HepG2 (cell line): Measurements from ENCODE around the gene BARHL2. TPM values are rescaled to one million over a fixed set of nuclear protein-coding genes. Genes with fewer than 3 reads are reported as not detected.

ENCODE experiments used
- ATAC-seq: fragments of 200-7000 bp; cut with Tn5 transposase; 3 replicates; pipeline ENCODE4 v1.9.1; 2020; ENCODE audit warnings: mild to moderate bottlenecking, moderate library complexity
- BruUV-seq: library from RNA; stranded (reverse); fragments of 400-500 nt; replicated peaks from 2 replicates; lab custom pipeline; 2021; lab: Mats Ljungman, UMichigan
- CTCF ChIA-PET: fragments of 300-600 bp; formaldehyde crosslinking; extraction: SDS; loops from one replicate; lab custom pipeline; 2021; ENCODE audit warnings: low total read pairs, inconsistent platforms, low intra/inter-chr PET ratio; lab: Yijun Ruan, JAX
- POLR2A ChIA-PET: fragments of 350-600 bp; sonication (Branson Sonifier 250); formaldehyde crosslinking; loops from one replicate; lab custom pipeline; 2020; ENCODE audit warnings: antibody characterized with exemption, inconsistent platforms; lab: Yijun Ruan, JAX
- DNase-seq: peaks from one replicate; pipeline ENCODE4 v3.0.0-alpha.2; 2015; ENCODE audit warnings: low spot score
- FAIRE-seq: peaks from 3 replicates; lab custom pipeline; 2011; peaks lifted over from hg19 to GRCh38; lab: Jason Lieb, UNC
- H2AFZ ChIP-seq: one replicate; pipeline ENCODE4 v1.6.1; 2011; ENCODE audit warnings: low read length, inconsistent platforms
- H3K27ac ChIP-seq: fragments of 300-600 bp; 3 replicates; pipeline ENCODE4 v1.8.0; 2011; ENCODE audit warnings: mixed run types, mild to moderate bottlenecking, mixed read lengths, low read length, inconsistent platforms; ENCODE audit not compliant: insufficient read depth; ENCODE audit errors: extremely low read length
- H3K27me3 ChIP-seq, 2 experiments: fragments of 200-600 bp in 1 of 2; 2 replicates in 1 of 2; 3 replicates in 1 of 2; pipeline versions ENCODE4 v1.6.0 to v1.8.0; 2011; ENCODE audit warnings: low read length in 2 of 2, mild to moderate bottlenecking in 2 of 2, moderate library complexity in 2 of 2, inconsistent platforms in 1 of 2; ENCODE audit not compliant: insufficient read depth in 2 of 2, control insufficient read depth in 1 of 2
- H3K36me3 ChIP-seq, 2 experiments: fragments of 200-600 bp in 1 of 2; replicated peaks in 1 of 2; 2 replicates in 1 of 2; 3 replicates in 1 of 2; pipeline versions ENCODE4 v1.5.1 to v1.8.0; 2011; ENCODE audit warnings: low read length in 2 of 2, inconsistent platforms in 1 of 2; ENCODE audit not compliant: insufficient read depth in 2 of 2, control insufficient read depth in 1 of 2
- H3K4me1 ChIP-seq: 2 replicates; pipeline ENCODE4 v1.5.1; 2012; ENCODE audit warnings: low read length, inconsistent platforms; ENCODE audit not compliant: insufficient read depth
- H3K4me2 ChIP-seq: 2 replicates; pipeline ENCODE4 v1.6.0; 2011; ENCODE audit warnings: low read depth, low read length, inconsistent platforms
- H3K4me3 ChIP-seq, 3 experiments: fragments of 200-600 bp in 1 of 3; sonication (generic), shearing (Covaris generic) in 1 of 3; replicated peaks in 1 of 3; 2 replicates each; pipeline ENCODE4 v1.5.1; 2011 to 2016; ENCODE audit warnings: low read length in 3 of 3, inconsistent platforms in 2 of 3, low read depth in 2 of 3, mild to moderate bottlenecking in 2 of 3, control low read depth in 1 of 3, mixed read lengths in 1 of 3; ENCODE audit not compliant: insufficient read depth in 1 of 3
- H3K79me2 ChIP-seq: one replicate; pipeline ENCODE4 v1.6.1; 2011; ENCODE audit warnings: low read length, inconsistent platforms; ENCODE audit not compliant: insufficient read depth
- H3K9ac ChIP-seq: 2 replicates; pipeline ENCODE4 v1.6.0; 2011; ENCODE audit warnings: mild to moderate bottlenecking, low read depth, low read length, inconsistent platforms; ENCODE audit not compliant: insufficient read depth
- H3K9me3 ChIP-seq: 2 replicates; pipeline ENCODE4 v1.5.1; 2012; ENCODE audit warnings: mild to moderate bottlenecking, low read length
- H4K20me1 ChIP-seq: 2 replicates; pipeline ENCODE4 v1.6.0; 2011; ENCODE audit warnings: inconsistent platforms, mild to moderate bottlenecking, low read length, moderate library complexity; ENCODE audit not compliant: insufficient read depth
- ARNT2 ChIP-seq: sonication (generic); formaldehyde crosslinking; IDR thresholded peaks from 2 replicates; pipeline ENCODE4 v1.8.0; 2022; ENCODE audit warnings: mild to moderate bottlenecking, low read depth, missing genetic modification reagents, moderate library complexity
- ATRX ChIP-seq: sonication (generic); formaldehyde crosslinking; IDR thresholded peaks from 2 replicates; pipeline ENCODE4 v1.4.0; 2020; ENCODE audit warnings: missing genetic modification reagents, borderline replicate concordance
- EED ChIP-seq: sonication (generic); formaldehyde crosslinking; IDR thresholded peaks from 2 replicates; pipeline ENCODE4 v1.5.0; 2020; ENCODE audit warnings: mild to moderate bottlenecking, missing genetic modification reagents
- KAT8 ChIP-seq: IDR thresholded peaks from 2 replicates; pipeline ENCODE4 v1.6.1; 2016; ENCODE audit warnings: missing genetic modification reagents, missing compliant biosample characterization
- RARG ChIP-seq: sonication (generic); formaldehyde crosslinking; IDR thresholded peaks from 2 replicates; pipeline ENCODE4 v1.4.0; 2020; ENCODE audit warnings: low read depth, mild to moderate bottlenecking, missing genetic modification reagents
- SETDB1 ChIP-seq: sonication (generic); formaldehyde crosslinking; IDR thresholded peaks from 2 replicates; pipeline ENCODE4 v1.5.1; 2020; ENCODE audit warnings: missing genetic modification reagents, mild to moderate bottlenecking, borderline replicate concordance
- SP5 ChIP-seq: IDR thresholded peaks from 2 replicates; pipeline ENCODE4 v1.6.1; 2016; ENCODE audit warnings: low read depth, borderline replicate concordance
- TARDBP ChIP-seq: sonication (generic); formaldehyde crosslinking; IDR thresholded peaks from 2 replicates; pipeline ENCODE4 v1.8.0; 2022; ENCODE audit warnings: mild to moderate bottlenecking, missing genetic modification reagents
- THAP11 ChIP-seq: IDR thresholded peaks from 2 replicates; pipeline ENCODE4 v1.6.1; 2016; ENCODE audit warnings: missing biosample characterization, missing genetic modification reagents
- U2AF1 ChIP-seq: fragments of 200-400 bp; formaldehyde crosslinking; optimal IDR thresholded peaks from 2 replicates; pipeline ENCODE3; 2017; ENCODE audit warnings: mild to moderate bottlenecking, low read depth, low read length
- XRCC5 ChIP-seq: fragments of 200-400 bp; formaldehyde crosslinking; optimal IDR thresholded peaks from 2 replicates; pipeline ENCODE3; 2017; ENCODE audit warnings: mild to moderate bottlenecking, low read length
- ZBTB7B ChIP-seq: sonication (generic); formaldehyde crosslinking; IDR thresholded peaks from 2 replicates; pipeline ENCODE4 v1.4.0; 2020; ENCODE audit warnings: missing genetic modification reagents
- ZKSCAN8 ChIP-seq: IDR thresholded peaks from 2 replicates; pipeline ENCODE4 v1.6.1; 2016; ENCODE audit warnings: borderline replicate concordance, missing genetic modification reagents, missing compliant biosample characterization
- ZNF10 ChIP-seq: sonication (generic); formaldehyde crosslinking; IDR thresholded peaks from 2 replicates; pipeline ENCODE4 v1.4.0; 2020; ENCODE audit warnings: mild to moderate bottlenecking, low read depth, missing genetic modification reagents, borderline replicate concordance
- ZNF562 ChIP-seq: sonication (generic); formaldehyde crosslinking; IDR thresholded peaks from 2 replicates; pipeline ENCODE4 v1.8.0; 2022; ENCODE audit warnings: missing genetic modification reagents, borderline replicate concordance
- ZNF720 ChIP-seq: sonication (generic); formaldehyde crosslinking; IDR thresholded peaks from 2 replicates; pipeline ENCODE4 v1.4.0; 2020; ENCODE audit warnings: missing genetic modification reagents
- ZNF749 ChIP-seq: sonication (generic); formaldehyde crosslinking; IDR thresholded peaks from 2 replicates; pipeline ENCODE4 v1.8.0; 2022; ENCODE audit warnings: mild to moderate bottlenecking, missing genetic modification reagents, moderate library complexity, borderline replicate concordance
- WGBS: methylation state at CpG from one replicate; pipeline ENCODE4 v1.1.6; 2017; ENCODE audit warnings: low lambda C conversion rate; 5-methylcytosine and 5-hydroxymethylcytosine counted together
- in situ Hi-C: cut with HindIII; loops from 2 replicates; pipeline ENCODE4 v1.10.0; 2017; ENCODE audit warnings: low pct_unique_long_range_greater_than_20kb; ENCODE audit not compliant: extremely low pct_ligation_motif_present
- intact Hi-C: fragments of 100-400 bp; cut with micrococcal nuclease; formaldehyde crosslinking; loops from one replicate; pipeline ENCODE4 v1.10.0; 2022; ENCODE audit not compliant: unreplicated experiment
- polyA plus RNA-seq, 8 experiments: library from polyadenylated mRNA; depleted of rRNA in 3 of 8; stranded (reverse) in 7 of 8; unstranded in 1 of 8; fragments of >200 nt; fragmentation: Illumina TruSeq in 4 of 8; extraction: Trizol in 4 of 8; gene quantifications; 2 replicates each; pipeline versions ENCODE4 v1.2.1 to v1.2.3, GENCODE V29; 2011 to 2016; ENCODE audit warnings: low read depth in 4 of 8, missing spikeins in 1 of 8, mixed read lengths in 1 of 8; ENCODE audit not compliant: insufficient read depth in 1 of 8
- total RNA-seq, 5 experiments: library from RNA; depleted of rRNA; stranded (reverse); fragments of >200 nt; fragmentation: Illumina TruSeq; extraction: Trizol; gene quantifications; 2 replicates each; pipeline ENCODE4 v1.2.3, GENCODE V29; 2016; ENCODE audit warnings: low read depth in 1 of 5
- TF ChIP-seq, protein P1 (sequence below): sonication (generic); formaldehyde crosslinking; IDR thresholded peaks from 2 replicates; pipeline ENCODE4 v1.5.0; 2020; ENCODE audit warnings: missing genetic modification reagents

The BARHL2 gene
- total and polyA plus RNA-seq, 2 of the 13 experiments (the other 11 are each of a cell fraction or from before 2014, with no cell fraction given) = not detected

- BruUV-seq = no TSS peak
These were observed 10.9 kb upstream of the BARHL2 start for GRCh38 chr1:90727917-90728501.

More at GRCh38 chr1:90727917-90728501, 10.9 kb upstream of the BARHL2 start:
- no peaks in the 10 kb centered on the region for H3K9me3 ChIP-seq
- H3K27me3 ChIP-seq = peaks cover 4 to 43% of the 10 kb centered on the region in 2 experiments; a peak in 4 of 5 replicates
- TF ChIP-seq ATRX (CRISPR knock-in tag) (no peak), RARG (CRISPR knock-in tag) (no peak), ZKSCAN8 (CRISPR knock-in tag) (no peak), U2AF1 (no peak), ZBTB7B (CRISPR knock-in tag) (no peak), TARDBP (CRISPR knock-in tag) (no peak), ZNF720 (CRISPR knock-in tag) (no peak), ZNF10 (no peak), ARNT2 (CRISPR knock-in tag) (no peak), EED (CRISPR knock-in tag) (no peak), ZNF562 (CRISPR knock-in tag) (no peak), SETDB1 (CRISPR knock-in tag) (no peak), THAP11 (CRISPR knock-in tag) (no peak), SP5 (no peak), XRCC5 (no peak), KAT8 (CRISPR knock-in tag) (no peak), ZNF749 (CRISPR knock-in tag) (no peak)
- TF ChIP-seq, protein P1, sequence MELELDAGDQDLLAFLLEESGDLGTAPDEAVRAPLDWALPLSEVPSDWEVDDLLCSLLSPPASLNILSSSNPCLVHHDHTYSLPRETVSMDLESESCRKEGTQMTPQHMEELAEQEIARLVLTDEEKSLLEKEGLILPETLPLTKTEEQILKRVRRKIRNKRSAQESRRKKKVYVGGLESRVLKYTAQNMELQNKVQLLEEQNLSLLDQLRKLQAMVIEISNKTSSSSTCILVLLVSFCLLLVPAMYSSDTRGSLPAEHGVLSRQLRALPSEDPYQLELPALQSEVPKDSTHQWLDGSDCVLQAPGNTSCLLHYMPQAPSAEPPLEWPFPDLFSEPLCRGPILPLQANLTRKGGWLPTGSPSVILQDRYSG (CRISPR knock-in tag) = no peak
- no peaks in the 10 kb centered on the region for H3K36me3 ChIP-seq
- ChIA-PET POLR2A (no interaction called here), CTCF (no interaction called here)
- H3K4me2 ChIP-seq = no peak overlapping the region
- no peak overlapping the region for H2AFZ ChIP-seq
- no peak overlapping the region for H3K4me3 ChIP-seq
- in situ Hi-C loops = loop anchor here (10.0 kb wide), 1 partner anchor 437 kb away; no protein-coding TSS in a partner anchor
- no peaks in the 10 kb centered on the region for H3K79me2 ChIP-seq
- 0 out of 2 replicates have a peak, but pooled peaks cover 13% of the 10 kb centered on the region for H3K4me1 ChIP-seq
- FAIRE-seq (no peak), ATAC-seq (no peak), DNase-seq (no peak)
- no peak overlapping the region for H3K9ac ChIP-seq
- no peak overlapping the region for H3K27ac ChIP-seq
- intact Hi-C loops = no loop called here
- H4K20me1 ChIP-seq = no peaks in the 10 kb centered on the region
- WGBS = 53% methylated on average over 5 of the region's 5 CpGs
